CD4-positive, alpha-beta memory T cell (primary cell): ENCODE measurements around the gene TCAP. TPM values are rescaled to one million over a fixed set of nuclear protein-coding genes. Genes with fewer than 3 reads are reported as not detected.

Source experiments
- CTCF ChIA-PET: fragments of 350-600 bp; sonication (Branson Sonifier 250); formaldehyde crosslinking; loops from one replicate; lab custom pipeline; 2021; ENCODE audit warnings: inconsistent platforms; ENCODE audit not compliant: partially characterized antibody; lab: Charles Lee
- POLR2A ChIA-PET: fragments of 350-600 bp; sonication (Branson Sonifier 250); formaldehyde crosslinking; loops from one replicate; lab custom pipeline; 2021; ENCODE audit not compliant: partially characterized antibody; lab: Charles Lee
- DNase-seq, 5 donors: peaks; one replicate each; pipeline versions ENCODE4 v3.0.0 to v3.0.0-alpha.2; 2020 to 2022; ENCODE audit warnings: mixed read lengths in 1 of 5
- H3K27ac ChIP-seq: one replicate; pipeline ENCODE4 v1.7.0; 2013; ENCODE audit warnings: low read depth, low read length
- H3K27me3 ChIP-seq: 2 replicates; pipeline ENCODE4 v1.7.0; 2013; ENCODE audit warnings: mild to moderate bottlenecking, low read length, moderate library complexity; ENCODE audit not compliant: insufficient read depth
- H3K36me3 ChIP-seq: 2 replicates; pipeline ENCODE4 v1.7.0; 2013; ENCODE audit warnings: mild to moderate bottlenecking, low read length, moderate library complexity; ENCODE audit not compliant: insufficient read depth
- H3K4me1 ChIP-seq: 2 replicates; pipeline ENCODE4 v1.7.0; 2013; ENCODE audit warnings: mild to moderate bottlenecking, low read length, moderate library complexity; ENCODE audit not compliant: insufficient read depth
- H3K4me3 ChIP-seq, 2 donors: one replicate each; pipeline ENCODE4 v1.7.0; 2013; ENCODE audit warnings: low read length in 2 of 2, mild to moderate bottlenecking in 1 of 2
- H3K9me3 ChIP-seq, 2 donors: one replicate each; pipeline ENCODE4 v1.7.0; 2013; ENCODE audit warnings: low read length in 2 of 2, control low read depth in 1 of 2; ENCODE audit not compliant: control insufficient read depth in 1 of 2
- H3K27ac Mint-ChIP-seq, 7 donors: one replicate each; pipeline ENCODE4 v1.8.0; 2020 to 2021; ENCODE audit warnings: mixed read lengths in 7 of 7, mild to moderate bottlenecking in 6 of 7, inconsistent platforms in 3 of 7, moderate library complexity in 3 of 7
- H3K27me3 Mint-ChIP-seq, 2 donors: one replicate each; pipeline ENCODE4 v1.8.0; 2020 to 2021; ENCODE audit warnings: mixed read lengths in 2 of 2
- H3K36me3 Mint-ChIP-seq, 2 donors: one replicate each; pipeline ENCODE4 v1.8.0; 2020 to 2021; ENCODE audit warnings: mixed read lengths in 2 of 2, inconsistent platforms in 1 of 2, mild to moderate bottlenecking in 1 of 2
- H3K4me1 Mint-ChIP-seq, 4 donors: one replicate each; pipeline ENCODE4 v1.8.0; 2020 to 2021; ENCODE audit warnings: mixed read lengths in 4 of 4, mild to moderate bottlenecking in 1 of 4
- H3K4me3 Mint-ChIP-seq, 8 donors: one replicate each; pipeline ENCODE4 v1.8.0; 2020 to 2021; ENCODE audit warnings: mixed read lengths in 8 of 8, mild to moderate bottlenecking in 7 of 8, moderate library complexity in 6 of 8, inconsistent platforms in 3 of 8
- H3K9me3 Mint-ChIP-seq, 8 donors: one replicate each; pipeline ENCODE4 v1.8.0; 2020 to 2021; ENCODE audit warnings: mixed read lengths in 8 of 8, mild to moderate bottlenecking in 5 of 8, inconsistent platforms in 3 of 8, moderate library complexity in 1 of 8
- intact Hi-C: fragments of 100-400 bp; cut with micrococcal nuclease; formaldehyde crosslinking; loops from one replicate; pipeline ENCODE4 v1.15.1; 2023
- polyA plus RNA-seq, 2 donors: library from polyadenylated mRNA; unstranded; fragments of 300-500 nt; fragmentation: Illumina TruSeq; gene quantifications; one replicate each; pipeline ENCODE4 v1.2.3, GENCODE V29; 2021
- total RNA-seq, 2 experiments: library from RNA; stranded (reverse); gene quantifications; one replicate each; pipeline ENCODE4 v1.2.3, GENCODE V29; 2021

TCAP gene
- total and polyA plus RNA-seq, 4 experiments from 2014 or later: 0.14 to 6.3 (median 5.9) TPM; not detected in 1

GRCh38 chr17:39702901-39703893 is 38.0 kb downstream of the TCAP start:
- Histone ChIP-seq H3K27me3 (peaks cover 3% of the 10 kb centered on the region), H3K4me3 (no peak overlapping the region), H3K9me3 (no peaks in the 10 kb centered on the region), H3K4me1 (peaks cover 19% of the 10 kb centered on the region), H3K27ac (no peak overlapping the region), H3K36me3 (no peaks in the 10 kb centered on the region)
- ChIA-PET CTCF (no interaction called here), POLR2A (interaction anchor here (1.0 kb wide), 1 partner anchor 15 kb away, joined by 5 read pairs; the partner anchor contains the start of gene PGAP3)
- Mint-ChIP-seq H3K4me3 (peak overlapping the region in 1 of 8 donors; percentile 39), H3K9me3 (no peaks in the 10 kb centered on the region), H3K27me3 (peaks cover 19 to 28% of the 10 kb centered on the region in 2 donors), H3K36me3 (no peaks in the 10 kb centered on the region), H3K4me1 (peaks cover 13 to 43% (median 24%) of the 10 kb centered on the region in 4 donors), H3K27ac (no peak overlapping the region)
- DNase-seq: no peak
- intact Hi-C loops: no loop called here

- intact Hi-C loops: no loop called here
- Histone ChIP-seq H3K4me3 (no peak overlapping the region), H3K27ac (no peak overlapping the region), H3K27me3 (no peaks in the 10 kb centered on the region), H3K9me3 (no peaks in the 10 kb centered on the region), H3K36me3 (no peaks in the 10 kb centered on the region), H3K4me1 (peaks cover 20% of the 10 kb centered on the region)
- CTCF ChIA-PET: no interaction called here
- peaks cover 13 to 41% (median 27%) of the 10 kb centered on the region in 4 donors for H3K4me1 Mint-ChIP-seq
- peaks cover 18 to 26% of the 10 kb centered on the region in 2 donors for H3K27me3 Mint-ChIP-seq
- H3K36me3 Mint-ChIP-seq: no peaks in the 10 kb centered on the region
- no peak for DNase-seq
- H3K27ac Mint-ChIP-seq: no peak overlapping the region
- H3K9me3 Mint-ChIP-seq: no peaks in the 10 kb centered on the region
- H3K4me3 Mint-ChIP-seq: no peak overlapping the region
- POLR2A ChIA-PET: interaction anchor here (1.0 kb wide), 1 partner anchor 16 kb away, joined by 5 read pairs; the partner anchor contains the start of gene PGAP3
These were observed 38.8 kb downstream of the TCAP start for GRCh38 chr17:39703913-39704312.

- Histone ChIP-seq H3K4me3 (no peak overlapping the region), H3K27ac (no peak overlapping the region), H3K36me3 (no peaks in the 10 kb centered on the region), H3K27me3 (no peaks in the 10 kb centered on the region), H3K4me1 (peaks cover 20% of the 10 kb centered on the region), H3K9me3 (no peaks in the 10 kb centered on the region)
- DNase-seq: no peak
- Mint-ChIP-seq H3K4me1 (peaks cover 10 to 35% (median 24%) of the 10 kb centered on the region in 4 donors), H3K27me3 (peaks cover 12 to 17% of the 10 kb centered on the region in 2 donors), H3K9me3 (no peaks in the 10 kb centered on the region), H3K4me3 (no peak overlapping the region), H3K27ac (no peak overlapping the region), H3K36me3 (no peaks in the 10 kb centered on the region)
- ChIA-PET POLR2A (interaction anchor here (1.0 to 1.2 kb wide), 2 partner anchors 25 to 48 kb away, joined by 3 read pairs; no protein-coding TSS in a partner anchor), CTCF (interaction anchor here (0.6 to 1.0 kb wide), 2 partner anchors 25 to 48 kb away, joined by 3 read pairs; partner anchors contain the start of gene MIEN1)
- intact Hi-C loops: no loop called here
These were observed 39.8 kb downstream of the TCAP start for GRCh38 chr17:39704821-39705551.

GRCh38 chr17:39705786-39706348 is 40.7 kb downstream of the TCAP start:
- ChIA-PET CTCF (interaction anchor here (1.0 kb wide), 1 partner anchor 24 kb away, joined by 3 read pairs; the partner anchor contains the start of gene MIEN1), POLR2A (interaction anchor here (1.2 to 1.9 kb wide), 2 partner anchors 24 to 47 kb away, joined by 3 to 10 read pairs; partner anchors contain the start of gene MIEN1)
- Histone ChIP-seq H3K9me3 (no peaks in the 10 kb centered on the region), H3K4me3 (no peak overlapping the region), H3K27me3 (no peaks in the 10 kb centered on the region), H3K36me3 (no peaks in the 10 kb centered on the region), H3K4me1 (peaks cover 20% of the 10 kb centered on the region), H3K27ac (no peak overlapping the region)
- no peaks in the 10 kb centered on the region for H3K36me3 Mint-ChIP-seq
- intact Hi-C loops: no loop called here
- DNase-seq: no peak
- H3K27me3 Mint-ChIP-seq: peaks cover 8 to 13% of the 10 kb centered on the region in 2 donors
- peaks cover 10 to 35% (median 22%) of the 10 kb centered on the region in 4 donors for H3K4me1 Mint-ChIP-seq
- H3K27ac Mint-ChIP-seq: peak overlapping the region in 1 of 7 donors; percentile 70
- no peak overlapping the region for H3K4me3 Mint-ChIP-seq
- H3K9me3 Mint-ChIP-seq: no peaks in the 10 kb centered on the region

- peaks cover 8 to 35% (median 19%) of the 10 kb centered on the region in 4 donors for H3K4me1 Mint-ChIP-seq
- Histone ChIP-seq H3K36me3 (no peaks in the 10 kb centered on the region), H3K4me1 (peaks cover 20% of the 10 kb centered on the region), H3K9me3 (no peaks in the 10 kb centered on the region), H3K27ac (no peak overlapping the region), H3K4me3 (no peak overlapping the region), H3K27me3 (no peaks in the 10 kb centered on the region)
- no peaks in the 10 kb centered on the region for H3K36me3 Mint-ChIP-seq
- H3K9me3 Mint-ChIP-seq: no peaks in the 10 kb centered on the region
- no peak for DNase-seq
- ChIA-PET POLR2A (interaction anchor here (1.2 to 1.9 kb wide), 2 partner anchors 24 to 47 kb away, joined by 3 to 10 read pairs; partner anchors contain the start of gene MIEN1), CTCF (interaction anchor here (1.3 kb wide), 1 partner anchor 24 kb away, joined by 4 read pairs; no protein-coding TSS in a partner anchor)
- peaks cover 3 to 8% of the 10 kb centered on the region in 2 donors for H3K27me3 Mint-ChIP-seq
- intact Hi-C loops: no loop called here
- H3K4me3 Mint-ChIP-seq: peak overlapping the region in 1 of 8 donors; percentile 30
- peak overlapping the region in 1 of 7 donors; percentile 12 for H3K27ac Mint-ChIP-seq
These were observed 41.2 kb downstream of the TCAP start for GRCh38 chr17:39706383-39706782.

GRCh38 chr17:39706921-39707337 is 41.8 kb downstream of the TCAP start:
- Mint-ChIP-seq H3K36me3 (no peaks in the 10 kb centered on the region), H3K27ac (peak overlapping the region; percentile 25 to 81 (median 62)), H3K4me1 (peaks cover 8 to 35% (median 18%) of the 10 kb centered on the region in 4 donors), H3K4me3 (peak overlapping the region in 7 of 8 donors; percentile 14 to 80 (median 40)), H3K9me3 (no peaks in the 10 kb centered on the region), H3K27me3 (peaks cover 0 to 4% of the 10 kb centered on the region in 2 donors)
- peak in 4 of 5 donors; percentile 24 to 36 (median 32) for DNase-seq
- no peaks in the 10 kb centered on the region for H3K9me3 ChIP-seq
- no peak overlapping the region for H3K4me3 ChIP-seq
- no peak overlapping the region for H3K27ac ChIP-seq
- H3K36me3 ChIP-seq: no peaks in the 10 kb centered on the region
- ChIA-PET CTCF (interaction anchor here (1.3 to 1.4 kb wide), 2 partner anchors 24 to 52 kb away, joined by 4 read pairs; no protein-coding TSS in a partner anchor), POLR2A (interaction anchor here (1.9 kb wide), 1 partner anchor 23 kb away, joined by 10 read pairs; the partner anchor contains the start of gene MIEN1)
- peaks cover 20% of the 10 kb centered on the region for H3K4me1 ChIP-seq
- intact Hi-C loops: no loop called here
- no peaks in the 10 kb centered on the region for H3K27me3 ChIP-seq
